ENCODE measurements around the gene MSMB. TPM values are rescaled to one million over a fixed set of nuclear protein-coding genes. Genes with fewer than 3 reads are reported as not detected.

MSMB gene
- total and polyA plus RNA-seq, 2 of the 4 experiments (the other 2 are of a cell fraction), result not detected

DNA sequence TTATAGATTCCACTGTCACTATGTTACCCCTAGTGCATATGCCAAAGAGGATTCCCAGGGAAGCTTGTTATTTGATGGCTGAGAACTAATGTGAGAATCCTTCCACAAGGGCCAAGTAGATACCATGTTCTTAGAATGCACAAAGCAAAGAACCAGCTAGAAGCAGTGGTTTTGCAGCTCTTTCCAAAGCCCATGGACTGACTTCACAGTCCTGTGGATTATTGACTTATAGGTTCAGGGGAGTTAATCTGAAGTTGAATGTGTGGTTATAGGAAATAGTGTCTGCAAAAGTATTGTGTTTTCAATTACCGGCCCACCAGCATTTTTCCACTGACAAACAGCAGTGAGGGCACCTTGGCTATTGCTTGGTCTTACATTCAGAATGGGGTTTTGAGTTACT, 45.5 kb downstream of the MSMB start:
- TF ChIP-seq RFX5 (IDR thresholded peaks at IDR 0.05; ENCODE audit: low read depth, low read length) (no peak), USF2 (IDR thresholded peaks at IDR 0.05; ENCODE audit: low read depth, low read length) (no peak), SMC3 (IDR thresholded peaks at IDR 0.05; ENCODE audit: low read depth, low read length) (no peak), MXI1 (IDR thresholded peaks at IDR 0.05; ENCODE audit: borderline replicate concordance, low read depth, low read length) (no peak), CHD1 (IDR thresholded peaks at IDR 0.05; ENCODE audit: low read depth, low read length) (no peak), CTCF (conservative IDR thresholded peaks at IDR 0.05; ENCODE audit: low read depth, low read length) (no peak), FOS (IDR thresholded peaks at IDR 0.05; ENCODE audit: low read depth, low read length) (no peak), RCOR1 (IDR thresholded peaks at IDR 0.05; ENCODE audit: insufficient replicate concordance, low read length) (no peak), MAFK (IDR thresholded peaks at IDR 0.05; ENCODE audit: low read depth, low read length) (no peak), RAD21 (IDR thresholded peaks at IDR 0.05; ENCODE audit: low read length) (no peak), MAZ (IDR thresholded peaks at IDR 0.05; ENCODE audit: borderline replicate concordance, low read depth, low read length) (no peak), NFE2L2 (IDR thresholded peaks at IDR 0.05; ENCODE audit: low read depth, low read length) (no peak), BHLHE40 (IDR thresholded peaks at IDR 0.05; ENCODE audit: low read depth, low read length) (no peak), CEBPB (IDR thresholded peaks at IDR 0.05; ENCODE audit: low read depth, low read length) (no peak), ELK1 (IDR thresholded peaks at IDR 0.05; ENCODE audit: borderline replicate concordance, low read depth, low read length) (no peak), POLR2A (IDR thresholded peaks at IDR 0.05; ENCODE audit: low read depth, low read length) (no peak)
- ChIA-PET CTCF (no interaction called here), POLR2A (ENCODE audit: unreplicated experiment) (no interaction called here)
- Histone ChIP-seq H2AK5ac (ENCODE audit: low read depth, low read length) (no peak overlapping the region), H3K79me1 (ENCODE audit: low read depth in 1 of 2, low read length in 2 of 2) (peaks cover 22 to 40% of the 10 kb centered on the region in 2 experiments), H3K4me3 (ENCODE audit: insufficient read depth, low read depth, low read length) (no peak overlapping the region), H4K5ac (ENCODE audit: low read depth, low read length) (no peak overlapping the region), H2BK20ac (ENCODE audit: low read depth, low read length) (no peak overlapping the region), H3K9me3 (ENCODE audit: control insufficient read depth, insufficient read depth, low read length) (no peaks in the 10 kb centered on the region), H3K9ac (ENCODE audit: low read depth, low read length) (no peak overlapping the region), H2BK5ac (ENCODE audit: low read depth, low read length, poor library complexity, severe bottlenecking) (no peak overlapping the region), H4K20me1 (ENCODE audit: insufficient read depth, low read length) (no peaks in the 10 kb centered on the region), H3K27me3 (ENCODE audit: control insufficient read depth, insufficient read depth, low read length) (no peaks in the 10 kb centered on the region), H3K4me2 (ENCODE audit: low read depth, low read length) (no peak overlapping the region), H4K8ac (ENCODE audit: low read depth in 2 of 2, low read length in 2 of 2) (no peak overlapping the region), H3K36me3 (ENCODE audit: control insufficient read depth, insufficient read depth, low read length) (peaks cover 38% of the 10 kb centered on the region), H3K4ac (ENCODE audit: low read depth, low read length) (no peak overlapping the region), H3K14ac (replicated peaks; ENCODE audit: low read depth, low read length) (no peak overlapping the region), H2BK15ac (ENCODE audit: low read depth, low read length) (no peak overlapping the region), H3K9me1 (ENCODE audit: insufficient read depth, low read length) (no peaks in the 10 kb centered on the region), H4K91ac (ENCODE audit: insufficient read depth, low read depth, low read length) (no peak overlapping the region), H3K4me1 (ENCODE audit: control insufficient read depth, insufficient read depth, low read length) (no peaks in the 10 kb centered on the region), H2AFZ (replicated peaks; ENCODE audit: low read length, poor library complexity) (no peak overlapping the region), H3K23ac (ENCODE audit: low read depth, low read length) (no peak overlapping the region), H3K18ac (ENCODE audit: low read depth, low read length) (no peak overlapping the region), H2BK120ac (ENCODE audit: low read depth, low read length) (no peak overlapping the region), H2AK9ac (replicated peaks; ENCODE audit: low read depth, low read length, poor library complexity) (no peak overlapping the region), H3K56ac (ENCODE audit: extremely low read depth, insufficient read depth, low read length) (no peak overlapping the region), H3K27ac (ENCODE audit: insufficient read depth, low read length) (no peak overlapping the region)
- DNase-seq (no peak), ATAC-seq (ENCODE audit: low read depth) (no peak)
- in situ Hi-C loops (cut with MboI; ENCODE audit: low sequenced_read_pairs) (loop anchor here (25.0 kb wide), 1 partner anchor 1013 kb away; the partner anchor contains the start of gene DEPP1), intact Hi-C loops (cut with micrococcal nuclease) (no loop called here), dilution Hi-C loops (cut with HindIII; ENCODE audit: low sequenced_read_pairs, unreplicated experiment) (no loop called here)
- no TSS peak for BruUV-seq (replicated peaks)
- no CpG with 5 or more reads among the region's 1 CpG for WGBS, 2 experiments (ENCODE audit: extremely low coverage in 2 of 2, insufficient read length in 1 of 2)
